ENCODE results near the gene NELL1. TPM values are rescaled to one million over a fixed set of nuclear protein-coding genes. Genes with fewer than 3 reads are reported as not detected.

NELL1 gene
- polyA plus RNA-seq (2011; rRNA removed) (not detected in 2 replicates), polyA minus RNA-seq (2011; rRNA and poly(A)+ RNA removed) (not detected in 2 replicates)

- ChIA-PET POLR2A (no interaction called here), CTCF (no interaction called here)
- no peak for TF ChIP-seq CTCF (IDR thresholded peaks at IDR 0.05; ENCODE audit: low read depth, low read length)
- no peak for DNase-seq (ENCODE audit: low read depth, low spot score)
- Histone ChIP-seq H3K27ac (ENCODE audit: low read depth, low read length) (no peak within 1 kb of the TSS), H3K9me3 (ENCODE audit: control insufficient read depth, insufficient read depth, low read length) (no peaks in the 10 kb centered on the region), H3K27me3 (ENCODE audit: control insufficient read depth, insufficient read depth, low read length) (peaks cover 31% of the 10 kb centered on the region), H3K4me3 (ENCODE audit: low read depth, low read length) (no peak within 1 kb of the TSS)
Observed at GRCh38 chr11:20668844-20669819, at the start of gene NELL1. Gene NELL1 (plus strand): TSS chr11:20669586.

GRCh38 chr11:20620988-20621387 lies 48.4 kb upstream of the NELL1 start:
- no peaks in the 10 kb centered on the region for H3K9me3 ChIP-seq (ENCODE audit: control insufficient read depth, insufficient read depth, low read length)
- no peak overlapping the region for H3K27ac ChIP-seq (ENCODE audit: low read depth, low read length)
- no peak overlapping the region for H3K4me3 ChIP-seq (ENCODE audit: low read depth, low read length)
- POLR2A ChIA-PET = no interaction called here
- TF ChIP-seq CTCF (IDR thresholded peaks at IDR 0.05; ENCODE audit: low read depth, low read length) = no peak
- DNase-seq (ENCODE audit: low read depth, low spot score) = no peak
- CTCF ChIA-PET = interaction anchor here (0.6 to 2.1 kb wide), 2 partner anchors 11 to 685 kb away, joined by 3 to 8 read pairs; no protein-coding TSS in a partner anchor
- H3K27me3 ChIP-seq (ENCODE audit: control insufficient read depth, insufficient read depth, low read length) = no peaks in the 10 kb centered on the region

- H3K27me3 ChIP-seq (ENCODE audit: control insufficient read depth, insufficient read depth, low read length) = no peaks in the 10 kb centered on the region
- no peak overlapping the region for H3K4me3 ChIP-seq (ENCODE audit: low read depth, low read length)
- no peaks in the 10 kb centered on the region for H3K9me3 ChIP-seq (ENCODE audit: control insufficient read depth, insufficient read depth, low read length)
- CTCF ChIA-PET = no interaction called here
- H3K27ac ChIP-seq (ENCODE audit: low read depth, low read length) = no peak overlapping the region
- POLR2A ChIA-PET = no interaction called here
- no peak for TF ChIP-seq CTCF (IDR thresholded peaks at IDR 0.05; ENCODE audit: low read depth, low read length)
- DNase-seq (ENCODE audit: low read depth, low spot score) = no peak
Observed at GRCh38 chr11:20621679-20622078, 47.7 kb upstream of the NELL1 start.

- Histone ChIP-seq H3K9me3 (ENCODE audit: control insufficient read depth, insufficient read depth, low read length) (no peaks in the 10 kb centered on the region), H3K27ac (ENCODE audit: low read depth, low read length) (no peak overlapping the region), H3K27me3 (ENCODE audit: control insufficient read depth, insufficient read depth, low read length) (no peaks in the 10 kb centered on the region), H3K4me3 (ENCODE audit: low read depth, low read length) (no peak overlapping the region)
- no peak for DNase-seq (ENCODE audit: low read depth, low spot score)
- ChIA-PET CTCF (interaction anchor here (0.8 to 1.6 kb wide), 2 partner anchors 12 to 13 kb away, joined by 3 to 4 read pairs; no protein-coding TSS in a partner anchor), POLR2A (no interaction called here)
- no peak for TF ChIP-seq CTCF (IDR thresholded peaks at IDR 0.05; ENCODE audit: low read depth, low read length)
Observed at GRCh38 chr11:20623252-20623651, 46.1 kb upstream of the NELL1 start.

- no peaks in the 10 kb centered on the region for H3K27me3 ChIP-seq (ENCODE audit: control insufficient read depth, insufficient read depth, low read length)
- no peak for DNase-seq (ENCODE audit: low read depth, low spot score)
- no peak overlapping the region for H3K27ac ChIP-seq (ENCODE audit: low read depth, low read length)
- no peaks in the 10 kb centered on the region for H3K9me3 ChIP-seq (ENCODE audit: control insufficient read depth, insufficient read depth, low read length)
- CTCF ChIA-PET = no interaction called here
- POLR2A ChIA-PET = no interaction called here
- no peak for TF ChIP-seq CTCF (IDR thresholded peaks at IDR 0.05; ENCODE audit: low read depth, low read length)
- no peak overlapping the region for H3K4me3 ChIP-seq (ENCODE audit: low read depth, low read length)
Observed at GRCh38 chr11:20626279-20626678, 43.1 kb upstream of the NELL1 start.
